ENCODE measurements around the gene SLC2A5.
"Not testable (repeated sequence)": the region's sequence is repeated elsewhere in the genome, so short reads cannot be mapped to it uniquely, and the experiment has no call there.

SLC2A5 gene

GRCh38 chr1:9041116-9041779 lies 28.2 kb downstream of the SLC2A5 start:
- H3K36me3 Mint-ChIP-seq, result no peaks in the 10 kb centered on the region
- H3K27ac Mint-ChIP-seq, result no peak overlapping the region
- ATAC-seq (ENCODE audit: low read depth) (no peak), DNase-seq (ENCODE audit: low spot score in 2 of 2) (no peak)
- peaks cover 9% of the 10 kb centered on the region for H3K4me1 Mint-ChIP-seq
- no peak overlapping the region for H3K4me3 Mint-ChIP-seq
- no peaks in the 10 kb centered on the region for H3K27me3 Mint-ChIP-seq
- H3K9me3 Mint-ChIP-seq, result no peaks in the 10 kb centered on the region

GRCh38 chr1:9040659-9041030 lies 28.8 kb downstream of the SLC2A5 start:
- H3K27me3 Mint-ChIP-seq, result no peaks in the 10 kb centered on the region
- ATAC-seq (ENCODE audit: low read depth) (no peak), DNase-seq (ENCODE audit: low spot score in 2 of 2) (no peak)
- no peak overlapping the region for H3K27ac Mint-ChIP-seq
- H3K9me3 Mint-ChIP-seq, result peaks cover 2% of the 10 kb centered on the region
- peaks cover 11% of the 10 kb centered on the region for H3K4me1 Mint-ChIP-seq
- peaks cover 2% of the 10 kb centered on the region for H3K36me3 Mint-ChIP-seq
- no peak overlapping the region for H3K4me3 Mint-ChIP-seq

GRCh38 chr1:9039761-9040658 lies 29.4 kb downstream of the SLC2A5 start:
- Mint-ChIP-seq H3K27me3 (peaks cover 2% of the 10 kb centered on the region), H3K27ac (no peak overlapping the region), H3K4me3 (no peak overlapping the region), H3K4me1 (peaks cover 11% of the 10 kb centered on the region), H3K36me3 (peaks cover 6% of the 10 kb centered on the region), H3K9me3 (peaks cover 7% of the 10 kb centered on the region)
- DNase-seq (ENCODE audit: low spot score in 2 of 2) (no peak), ATAC-seq (ENCODE audit: low read depth) (no peak)

- Mint-ChIP-seq H3K27me3 (peaks cover 2% of the 10 kb centered on the region), H3K9me3 (peaks cover 11% of the 10 kb centered on the region), H3K4me1 (peaks cover 11% of the 10 kb centered on the region), H3K36me3 (peaks cover 10% of the 10 kb centered on the region), H3K4me3 (no peak overlapping the region), H3K27ac (no peak overlapping the region)
- ATAC-seq (ENCODE audit: low read depth) (no peak), DNase-seq (ENCODE audit: low spot score in 2 of 2) (no peak)
Observed at GRCh38 chr1:9038881-9039760, 30.3 kb downstream of the SLC2A5 start.

GRCh38 chr1:9038338-9038650 lies 31.1 kb downstream of the SLC2A5 start:
- Mint-ChIP-seq H3K36me3 (peaks cover 10% of the 10 kb centered on the region), H3K9me3 (peaks cover 13% of the 10 kb centered on the region), H3K27ac (no peak overlapping the region), H3K4me3 (no peak overlapping the region), H3K4me1 (peaks cover 11% of the 10 kb centered on the region), H3K27me3 (peaks cover 2% of the 10 kb centered on the region)
- DNase-seq (ENCODE audit: low spot score in 2 of 2) (no peak), ATAC-seq (ENCODE audit: low read depth) (no peak)

- DNase-seq (ENCODE audit: low spot score in 2 of 2) (peak in 1 of 2 donors; percentile 26), ATAC-seq (ENCODE audit: low read depth) (peak; percentile 82)
- Mint-ChIP-seq H3K4me3 (peak overlapping the region; percentile 21), H3K27me3 (peaks cover 2% of the 10 kb centered on the region), H3K9me3 (peaks cover 13% of the 10 kb centered on the region), H3K4me1 (peaks cover 11% of the 10 kb centered on the region), H3K36me3 (peaks cover 10% of the 10 kb centered on the region), H3K27ac (peak overlapping the region; percentile 54)
Observed at GRCh38 chr1:9037476-9038337, 31.7 kb downstream of the SLC2A5 start.

GRCh38 chr1:9035226-9035625 lies 34.2 kb downstream of the SLC2A5 start:
- ATAC-seq (ENCODE audit: low read depth) (no peak), DNase-seq (ENCODE audit: low spot score in 2 of 2) (no peak)
- Mint-ChIP-seq H3K27ac (no peak overlapping the region), H3K36me3 (peaks cover 10% of the 10 kb centered on the region), H3K9me3 (peaks cover 17% of the 10 kb centered on the region), H3K4me3 (no peak overlapping the region), H3K27me3 (peaks cover 4% of the 10 kb centered on the region), H3K4me1 (peaks cover 11% of the 10 kb centered on the region)

- Mint-ChIP-seq H3K27ac (no peak overlapping the region), H3K4me3 (no peak overlapping the region), H3K9me3 (peaks cover 20% of the 10 kb centered on the region), H3K4me1 (peaks cover 11% of the 10 kb centered on the region), H3K27me3 (peaks cover 4% of the 10 kb centered on the region), H3K36me3 (peaks cover 12% of the 10 kb centered on the region)
- no peak for ATAC-seq (ENCODE audit: low read depth)
- no peak for DNase-seq (ENCODE audit: low spot score in 2 of 2)
Observed at GRCh38 chr1:9033363-9033762, 36.1 kb downstream of the SLC2A5 start.

GRCh38 chr1:9031484-9032259 lies 37.8 kb downstream of the SLC2A5 start:
- peaks cover 12% of the 10 kb centered on the region for H3K36me3 Mint-ChIP-seq
- H3K9me3 Mint-ChIP-seq, result peaks cover 20% of the 10 kb centered on the region
- H3K4me1 Mint-ChIP-seq, result peaks cover 2% of the 10 kb centered on the region
- no peak overlapping the region for H3K27ac Mint-ChIP-seq
- DNase-seq (ENCODE audit: low spot score in 2 of 2) (no peak), ATAC-seq (ENCODE audit: low read depth) (no peak)
- H3K27me3 Mint-ChIP-seq, result peaks cover 4% of the 10 kb centered on the region
- H3K4me3 Mint-ChIP-seq, result no peak overlapping the region

- DNase-seq (ENCODE audit: low spot score in 2 of 2); H3K4me1 Mint-ChIP-seq; ATAC-seq (ENCODE audit: low read depth); H3K27me3 Mint-ChIP-seq; H3K27ac Mint-ChIP-seq; H3K4me3 Mint-ChIP-seq: not testable (repeated sequence)
- Mint-ChIP-seq H3K36me3 (peaks cover 12% of the 10 kb centered on the region), H3K9me3 (peaks cover 20% of the 10 kb centered on the region)
Observed at GRCh38 chr1:9031077-9031476, 38.4 kb downstream of the SLC2A5 start.

GRCh38 chr1:9028921-9029705 lies 40.3 kb downstream of the SLC2A5 start:
- no peak overlapping the region for H3K4me3 Mint-ChIP-seq
- H3K27me3 Mint-ChIP-seq, result peaks cover 2% of the 10 kb centered on the region
- H3K27ac Mint-ChIP-seq, result no peak overlapping the region
- peaks cover 1% of the 10 kb centered on the region for H3K36me3 Mint-ChIP-seq
- DNase-seq (ENCODE audit: low spot score in 2 of 2) (no peak), ATAC-seq (ENCODE audit: low read depth) (no peak)
- H3K4me1 Mint-ChIP-seq, result no peaks in the 10 kb centered on the region
- H3K9me3 Mint-ChIP-seq, result peaks cover 9% of the 10 kb centered on the region

GRCh38 chr1:9027307-9027706 lies 42.1 kb downstream of the SLC2A5 start:
- no peak for ATAC-seq (ENCODE audit: low read depth)
- Mint-ChIP-seq H3K27ac (no peak overlapping the region), H3K4me3 (no peak overlapping the region), H3K27me3 (peaks cover 1% of the 10 kb centered on the region), H3K36me3 (peaks cover 1% of the 10 kb centered on the region), H3K4me1 (no peaks in the 10 kb centered on the region), H3K9me3 (peaks cover 8% of the 10 kb centered on the region)
- DNase-seq (ENCODE audit: low spot score in 2 of 2), result no peak
